IMR-90 (cell line): ENCODE measurements around the gene PSAP. TPM values are rescaled to one million over a fixed set of nuclear protein-coding genes. Genes with fewer than 3 reads are reported as not detected.
A peak's percentile ranks its signal among the peaks of the same experiment; 100 is the strongest.

ENCODE experiments used
- ATAC-seq: fragments of 200-7000 bp; cut with Tn5 transposase; 2 replicates; pipeline ENCODE4 v1.9.1; 2020; ENCODE audit warnings: low read depth, mild to moderate bottlenecking, moderate library complexity
- BruUV-seq: library from RNA; stranded (reverse); fragments of 400-500 nt; replicated peaks from 2 replicates; lab custom pipeline; 2021; lab: Mats Ljungman, UMichigan
- CTCF ChIA-PET: fragments of 300-600 bp; formaldehyde crosslinking; extraction: SDS; loops from one replicate; lab custom pipeline; 2021; ENCODE audit warnings: antibody characterized with exemption; lab: Yijun Ruan, JAX
- POLR2A ChIA-PET: fragments of 300-600 bp; sonication (Branson Sonifier 250); formaldehyde crosslinking; loops from one replicate; lab custom pipeline; 2022; ENCODE audit warnings: antibody characterized with exemption; ENCODE audit not compliant: unreplicated experiment; lab: Charles Lee
- DNase-seq: peaks from one replicate; pipeline ENCODE4 v3.0.0; 2013
- H2AFZ ChIP-seq: replicated peaks from 2 replicates; pipeline ENCODE3; 2013; ENCODE audit warnings: low read length, mild to moderate bottlenecking; ENCODE audit not compliant: poor library complexity
- H2AK5ac ChIP-seq: 2 replicates; pipeline ENCODE4 v1.6.1; 2013; ENCODE audit warnings: low read depth, low read length, inconsistent platforms
- H2AK9ac ChIP-seq: replicated peaks from 2 replicates; pipeline ENCODE3; 2013; ENCODE audit warnings: mild to moderate bottlenecking, low read depth, low read length, moderate library complexity; ENCODE audit not compliant: poor library complexity
- H2BK120ac ChIP-seq: 2 replicates; pipeline ENCODE4 v1.6.1; 2013; ENCODE audit warnings: low read depth, low read length, inconsistent platforms
- H2BK15ac ChIP-seq: 3 replicates; pipeline ENCODE4 v1.6.1; 2013; ENCODE audit warnings: low read depth, low read length, inconsistent platforms
- H2BK20ac ChIP-seq: 2 replicates; pipeline ENCODE4 v1.6.1; 2013; ENCODE audit warnings: low read depth, mild to moderate bottlenecking, inconsistent platforms, low read length, moderate library complexity
- H2BK5ac ChIP-seq: 2 replicates; pipeline ENCODE4 v1.6.1; 2013; ENCODE audit warnings: mild to moderate bottlenecking, low read depth, low read length, inconsistent platforms; ENCODE audit not compliant: poor library complexity, severe bottlenecking
- H3K14ac ChIP-seq: replicated peaks from 2 replicates; pipeline ENCODE4 v1.6.1; 2013; ENCODE audit warnings: low read depth, low read length, inconsistent platforms
- H3K18ac ChIP-seq: 2 replicates; pipeline ENCODE4 v1.6.1; 2013; ENCODE audit warnings: low read depth, low read length, control low read depth
- H3K23ac ChIP-seq: 2 replicates; pipeline ENCODE4 v1.6.1; 2013; ENCODE audit warnings: low read depth, low read length, inconsistent platforms
- H3K27ac ChIP-seq: 2 replicates; pipeline ENCODE4 v1.5.1; 2013; ENCODE audit warnings: mild to moderate bottlenecking, control low read depth, low read length; ENCODE audit not compliant: insufficient read depth
- H3K27me3 ChIP-seq: 2 replicates; pipeline ENCODE4 v1.6.1; 2013; ENCODE audit warnings: low read length; ENCODE audit not compliant: control insufficient read depth, insufficient read depth
- H3K36me3 ChIP-seq: 2 replicates; pipeline ENCODE4 v1.6.1; 2013; ENCODE audit warnings: low read length, mixed read lengths; ENCODE audit not compliant: control insufficient read depth, insufficient read depth
- H3K4ac ChIP-seq: 2 replicates; pipeline ENCODE4 v1.6.1; 2013; ENCODE audit warnings: low read depth, low read length, inconsistent platforms
- H3K4me1 ChIP-seq: 2 replicates; pipeline ENCODE4 v1.6.1; 2013; ENCODE audit warnings: low read length, mixed read lengths; ENCODE audit not compliant: control insufficient read depth, insufficient read depth
- H3K4me2 ChIP-seq: 2 replicates; pipeline ENCODE4 v1.6.1; 2013; ENCODE audit warnings: low read depth, mild to moderate bottlenecking, control low read depth, low read length, moderate library complexity
- H3K4me3 ChIP-seq: 2 replicates; pipeline ENCODE4 v1.5.1; 2013; ENCODE audit warnings: low read depth, mild to moderate bottlenecking, control low read depth, low read length, moderate library complexity; ENCODE audit not compliant: insufficient read depth
- H3K56ac ChIP-seq: 2 replicates; pipeline ENCODE4 v1.6.1; 2013; ENCODE audit warnings: low read length, inconsistent platforms; ENCODE audit not compliant: insufficient read depth; ENCODE audit errors: extremely low read depth
- H3K79me1 ChIP-seq, 2 experiments: 2 replicates each; pipeline ENCODE4 v1.6.1; 2013; ENCODE audit warnings: low read length in 2 of 2, inconsistent platforms in 1 of 2, low read depth in 1 of 2
- H3K9ac ChIP-seq: 2 replicates; pipeline ENCODE4 v1.6.1; 2013; ENCODE audit warnings: low read depth, low read length, control low read depth
- H3K9me1 ChIP-seq: 2 replicates; pipeline ENCODE4 v1.6.1; 2013; ENCODE audit warnings: low read length, inconsistent platforms; ENCODE audit not compliant: insufficient read depth
- H3K9me3 ChIP-seq: 2 replicates; pipeline ENCODE4 v1.6.1; 2013; ENCODE audit warnings: low read length; ENCODE audit not compliant: control insufficient read depth, insufficient read depth
- H4K20me1 ChIP-seq: 2 replicates; pipeline ENCODE4 v1.6.1; 2013; ENCODE audit warnings: low read length, inconsistent platforms; ENCODE audit not compliant: insufficient read depth
- H4K5ac ChIP-seq: 2 replicates; pipeline ENCODE4 v1.6.1; 2013; ENCODE audit warnings: mild to moderate bottlenecking, low read depth, low read length, control low read depth
- H4K8ac ChIP-seq, 2 experiments: 2 replicates each; pipeline ENCODE4 v1.6.1; 2013; ENCODE audit warnings: low read depth in 2 of 2, low read length in 2 of 2, control low read depth in 1 of 2, inconsistent platforms in 1 of 2
- H4K91ac ChIP-seq: 2 replicates; pipeline ENCODE4 v1.6.1; 2013; ENCODE audit warnings: low read depth, low read length, inconsistent platforms; ENCODE audit not compliant: insufficient read depth
- BHLHE40 ChIP-seq: fragments of 150-350 bp; IDR thresholded peaks from 2 replicates; pipeline ENCODE4 v1.6.1; 2016; ENCODE audit warnings: mild to moderate bottlenecking, low read depth, low read length
- CEBPB ChIP-seq: IDR thresholded peaks from 2 replicates; pipeline ENCODE4 v1.6.1; 2012; ENCODE audit warnings: low read depth, low read length, improper control_type of control experiment
- ELK1 ChIP-seq: fragments of 150-350 bp; IDR thresholded peaks from 2 replicates; pipeline ENCODE4 v1.6.1; 2016; ENCODE audit warnings: low read depth, mild to moderate bottlenecking, low read length, moderate library complexity, borderline replicate concordance
- MAFK ChIP-seq: IDR thresholded peaks from 2 replicates; pipeline ENCODE4 v1.6.1; 2012; ENCODE audit warnings: low read depth, low read length, improper control_type of control experiment
- MAZ ChIP-seq: IDR thresholded peaks from 2 replicates; pipeline ENCODE4 v1.6.1; 2012; ENCODE audit warnings: low read depth, mild to moderate bottlenecking, low read length, improper control_type of control experiment, moderate library complexity, borderline replicate concordance
- MXI1 ChIP-seq: IDR thresholded peaks from 2 replicates; pipeline ENCODE4 v1.6.1; 2012; ENCODE audit warnings: low read depth, mild to moderate bottlenecking, low read length, moderate library complexity, borderline replicate concordance
- POLR2A ChIP-seq: IDR thresholded peaks from 2 replicates; pipeline ENCODE4 v1.6.1; 2012; ENCODE audit warnings: mild to moderate bottlenecking, low read depth, low read length
- RAD21 ChIP-seq: IDR thresholded peaks from 2 replicates; pipeline ENCODE4 v1.6.1; 2012; ENCODE audit warnings: low read length, improper control_type of control experiment
- RCOR1 ChIP-seq: IDR thresholded peaks from 2 replicates; pipeline ENCODE4 v1.6.1; 2012; ENCODE audit warnings: mild to moderate bottlenecking, low read length, improper control_type of control experiment; ENCODE audit not compliant: insufficient replicate concordance
- RFX5 ChIP-seq: IDR thresholded peaks from 2 replicates; pipeline ENCODE4 v1.8.0; 2012; ENCODE audit warnings: low read depth, mild to moderate bottlenecking, low read length, moderate library complexity
- SMC3 ChIP-seq: fragments of 150-350 bp; IDR thresholded peaks from 2 replicates; pipeline ENCODE4 v1.6.1; 2016; ENCODE audit warnings: low read depth, mild to moderate bottlenecking, antibody characterized with exemption, low read length, moderate library complexity
- WGBS, 2 experiments: methylation state at CpG; one replicate each; pipeline versions ENCODE4 v1.1.5 to v1.1.7; 2013; ENCODE audit warnings: missing lambda C conversion rate in 2 of 2; ENCODE audit not compliant: insufficient read length in 1 of 2; ENCODE audit errors: extremely low coverage in 2 of 2; 5-methylcytosine and 5-hydroxymethylcytosine counted together
- dilution Hi-C: fragments of 300-500 bp; cut with HindIII; formaldehyde crosslinking; loops from one replicate; pipeline ENCODE4 v1.14.3; 2018; ENCODE audit warnings: low sequenced_read_pairs; ENCODE audit not compliant: unreplicated experiment
- in situ Hi-C: fragments of 300-500 bp; cut with MboI; formaldehyde crosslinking; loops from 3 replicates; pipeline ENCODE4 v1.14.3; 2019; ENCODE audit warnings: low sequenced_read_pairs, inconsistent platforms, mixed read lengths
- intact Hi-C: fragments of 100-400 bp; cut with micrococcal nuclease; formaldehyde crosslinking; loops from 2 replicates; pipeline ENCODE4 v1.10.0; 2022
- polyA plus RNA-seq, 3 experiments: library from polyadenylated mRNA; depleted of rRNA; stranded (reverse); fragments of >200 nt; gene quantifications; 2 replicates each; pipeline ENCODE4 v1.2.3, GENCODE V29; 2012; ENCODE audit warnings: low replicate concordance in 1 of 3
- total RNA-seq: library from RNA; depleted of rRNA; stranded (reverse); fragments of >200 nt; gene quantifications from 2 replicates; pipeline ENCODE4 v1.2.3, GENCODE V29; 2012
- TF ChIP-seq, protein P1 (sequence below): conservative IDR thresholded peaks from 2 replicates; pipeline ENCODE4 v1.5.1; 2012; ENCODE audit warnings: mild to moderate bottlenecking, low read depth, low read length, improper control_type of control experiment
- TF ChIP-seq, protein P2 (sequence below): fragments of 150-350 bp; IDR thresholded peaks from 2 replicates; pipeline ENCODE4 v1.6.1; 2017; ENCODE audit warnings: mild to moderate bottlenecking, antibody characterized with exemption, low read length, low read depth

The PSAP gene
- total and polyA plus RNA-seq, 2 of the 4 experiments (the other 2 are of a cell fraction), result 216 to 876 TPM

GRCh38 chr10:71771821-71772617, 79.0 kb downstream of the PSAP start:
- intact Hi-C loops, result loop anchor here (1.0 to 5.0 kb wide), 2 partner anchors 75 to 458 kb away; no protein-coding TSS in a partner anchor
- peak overlapping the region; percentile 88 for H2AK5ac ChIP-seq
- peak overlapping the region; percentile 49 to 56; a peak in 3 of 4 replicates for H4K8ac ChIP-seq
- peak overlapping the region; percentile 70 for H3K4me2 ChIP-seq
- DNase-seq, result peak; percentile 66
- H2BK15ac ChIP-seq, result peak overlapping the region; percentile 80; the same call in 2 of the 3 replicates
- peak overlapping the region; percentile 84 for H3K4ac ChIP-seq
- peak overlapping the region; percentile 12 for H2BK5ac ChIP-seq
- 0% methylated on average over 1 of the region's 2 CpGs; no CpG with 5 or more reads in 1 of the 2 experiments for WGBS, 2 experiments
- no peaks in the 10 kb centered on the region for H3K9me3 ChIP-seq
- H4K5ac ChIP-seq, result peak overlapping the region; percentile 10; the same call in 1 of the 2 replicates
- H3K27me3 ChIP-seq, result 0 out of 2 replicates have a peak, but pooled peaks cover 2% of the 10 kb centered on the region
- no peak overlapping the region for H3K4me3 ChIP-seq
- no peaks in the 10 kb centered on the region for H4K20me1 ChIP-seq
- ChIA-PET CTCF (no interaction called here), POLR2A (no interaction called here)
- in situ Hi-C loops, result no loop called here
- H3K79me1 ChIP-seq, result peaks cover 6 to 23% of the 10 kb centered on the region in 2 experiments; a peak in 2 of 4 replicates
- peak overlapping the region; percentile 81 for H4K91ac ChIP-seq
- peak overlapping the region; percentile 69; the same call in 1 of the 2 replicates for H2BK120ac ChIP-seq
- no peak overlapping the region for H3K23ac ChIP-seq
- peak overlapping the region; percentile 49; the same call in 1 of the 2 replicates for H2BK20ac ChIP-seq
- peaks cover 44% of the 10 kb centered on the region for H3K4me1 ChIP-seq
- H3K36me3 ChIP-seq, result no peaks in the 10 kb centered on the region
- H3K18ac ChIP-seq, result peak overlapping the region; percentile 55; the same call in 1 of the 2 replicates
- peaks cover 38% of the 10 kb centered on the region for H3K9me1 ChIP-seq
- BruUV-seq, result no TSS peak
- 0 out of 2 replicates have a peak overlapping the region, but pooled peaks have one; percentile 36 for H3K14ac ChIP-seq
- peak overlapping the region; percentile 70 for H2AK9ac ChIP-seq
- dilution Hi-C loops, result no loop called here
- peak; percentile 32 for ATAC-seq
- peak overlapping the region; percentile 73 for H3K9ac ChIP-seq
- peak overlapping the region; percentile 7 for H3K27ac ChIP-seq
- H3K56ac ChIP-seq, result no peak overlapping the region
- H2AFZ ChIP-seq, result peak overlapping the region; percentile 40
- TF ChIP-seq ELK1 (no peak), RAD21 (no peak), POLR2A (no peak), MAFK (no peak), MAZ (peak; percentile 76; the same call in 1 of the 2 replicates), MXI1 (no peak), RFX5 (no peak), BHLHE40 (no peak), SMC3 (no peak), CEBPB (no peak), RCOR1 (no peak)
- TF ChIP-seq, protein P1, sequence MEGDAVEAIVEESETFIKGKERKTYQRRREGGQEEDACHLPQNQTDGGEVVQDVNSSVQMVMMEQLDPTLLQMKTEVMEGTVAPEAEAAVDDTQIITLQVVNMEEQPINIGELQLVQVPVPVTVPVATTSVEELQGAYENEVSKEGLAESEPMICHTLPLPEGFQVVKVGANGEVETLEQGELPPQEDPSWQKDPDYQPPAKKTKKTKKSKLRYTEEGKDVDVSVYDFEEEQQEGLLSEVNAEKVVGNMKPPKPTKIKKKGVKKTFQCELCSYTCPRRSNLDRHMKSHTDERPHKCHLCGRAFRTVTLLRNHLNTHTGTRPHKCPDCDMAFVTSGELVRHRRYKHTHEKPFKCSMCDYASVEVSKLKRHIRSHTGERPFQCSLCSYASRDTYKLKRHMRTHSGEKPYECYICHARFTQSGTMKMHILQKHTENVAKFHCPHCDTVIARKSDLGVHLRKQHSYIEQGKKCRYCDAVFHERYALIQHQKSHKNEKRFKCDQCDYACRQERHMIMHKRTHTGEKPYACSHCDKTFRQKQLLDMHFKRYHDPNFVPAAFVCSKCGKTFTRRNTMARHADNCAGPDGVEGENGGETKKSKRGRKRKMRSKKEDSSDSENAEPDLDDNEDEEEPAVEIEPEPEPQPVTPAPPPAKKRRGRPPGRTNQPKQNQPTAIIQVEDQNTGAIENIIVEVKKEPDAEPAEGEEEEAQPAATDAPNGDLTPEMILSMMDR, result no peak
- TF ChIP-seq, protein P2, sequence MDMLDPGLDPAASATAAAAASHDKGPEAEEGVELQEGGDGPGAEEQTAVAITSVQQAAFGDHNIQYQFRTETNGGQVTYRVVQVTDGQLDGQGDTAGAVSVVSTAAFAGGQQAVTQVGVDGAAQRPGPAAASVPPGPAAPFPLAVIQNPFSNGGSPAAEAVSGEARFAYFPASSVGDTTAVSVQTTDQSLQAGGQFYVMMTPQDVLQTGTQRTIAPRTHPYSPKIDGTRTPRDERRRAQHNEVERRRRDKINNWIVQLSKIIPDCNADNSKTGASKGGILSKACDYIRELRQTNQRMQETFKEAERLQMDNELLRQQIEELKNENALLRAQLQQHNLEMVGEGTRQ, result no peak
